HepG2 (cell line): ENCODE data around the gene AMPH. TPM values are rescaled to one million over a fixed set of nuclear protein-coding genes. Genes with fewer than 3 reads are reported as not detected.
"Not testable (repeated sequence)": the region's sequence is repeated elsewhere in the genome, so short reads cannot be mapped to it uniquely, and the experiment has no call there.

Experiments used
- ATAC-seq: fragments of 200-7000 bp; cut with Tn5 transposase; 3 replicates; pipeline ENCODE4 v1.9.1; 2020; ENCODE audit warnings: mild to moderate bottlenecking, moderate library complexity
- BruUV-seq: library from RNA; stranded (reverse); fragments of 400-500 nt; replicated peaks from 2 replicates; lab custom pipeline; 2021; lab: Mats Ljungman, UMichigan
- CTCF ChIA-PET: fragments of 300-600 bp; formaldehyde crosslinking; extraction: SDS; loops from one replicate; lab custom pipeline; 2021; ENCODE audit warnings: low total read pairs, inconsistent platforms, low intra/inter-chr PET ratio; lab: Yijun Ruan, JAX
- POLR2A ChIA-PET: fragments of 350-600 bp; sonication (Branson Sonifier 250); formaldehyde crosslinking; loops from one replicate; lab custom pipeline; 2020; ENCODE audit warnings: antibody characterized with exemption, inconsistent platforms; lab: Yijun Ruan, JAX
- DNase-seq: peaks from one replicate; pipeline ENCODE4 v3.0.0-alpha.2; 2015; ENCODE audit warnings: low spot score
- FAIRE-seq: peaks from 3 replicates; lab custom pipeline; 2011; peaks lifted over from hg19 to GRCh38; lab: Jason Lieb, UNC
- H2AFZ ChIP-seq: one replicate; pipeline ENCODE4 v1.6.1; 2011; ENCODE audit warnings: low read length, inconsistent platforms
- H3K27ac ChIP-seq: fragments of 300-600 bp; 3 replicates; pipeline ENCODE4 v1.8.0; 2011; ENCODE audit warnings: mixed run types, mild to moderate bottlenecking, mixed read lengths, low read length, inconsistent platforms; ENCODE audit not compliant: insufficient read depth; ENCODE audit errors: extremely low read length
- H3K27me3 ChIP-seq, 2 experiments: fragments of 200-600 bp in 1 of 2; 2 replicates in 1 of 2; 3 replicates in 1 of 2; pipeline versions ENCODE4 v1.6.0 to v1.8.0; 2011; ENCODE audit warnings: low read length in 2 of 2, mild to moderate bottlenecking in 2 of 2, moderate library complexity in 2 of 2, inconsistent platforms in 1 of 2; ENCODE audit not compliant: insufficient read depth in 2 of 2, control insufficient read depth in 1 of 2
- H3K36me3 ChIP-seq, 2 experiments: fragments of 200-600 bp in 1 of 2; replicated peaks in 1 of 2; 2 replicates in 1 of 2; 3 replicates in 1 of 2; pipeline versions ENCODE4 v1.5.1 to v1.8.0; 2011; ENCODE audit warnings: low read length in 2 of 2, inconsistent platforms in 1 of 2; ENCODE audit not compliant: insufficient read depth in 2 of 2, control insufficient read depth in 1 of 2
- H3K4me1 ChIP-seq: 2 replicates; pipeline ENCODE4 v1.5.1; 2012; ENCODE audit warnings: low read length, inconsistent platforms; ENCODE audit not compliant: insufficient read depth
- H3K4me2 ChIP-seq: 2 replicates; pipeline ENCODE4 v1.6.0; 2011; ENCODE audit warnings: low read depth, low read length, inconsistent platforms
- H3K4me3 ChIP-seq, 3 experiments: fragments of 200-600 bp in 1 of 3; sonication (generic), shearing (Covaris generic) in 1 of 3; replicated peaks in 1 of 3; 2 replicates each; pipeline ENCODE4 v1.5.1; 2011 to 2016; ENCODE audit warnings: low read length in 3 of 3, inconsistent platforms in 2 of 3, low read depth in 2 of 3, mild to moderate bottlenecking in 2 of 3, control low read depth in 1 of 3, mixed read lengths in 1 of 3; ENCODE audit not compliant: insufficient read depth in 1 of 3
- H3K79me2 ChIP-seq: one replicate; pipeline ENCODE4 v1.6.1; 2011; ENCODE audit warnings: low read length, inconsistent platforms; ENCODE audit not compliant: insufficient read depth
- H3K9ac ChIP-seq: 2 replicates; pipeline ENCODE4 v1.6.0; 2011; ENCODE audit warnings: mild to moderate bottlenecking, low read depth, low read length, inconsistent platforms; ENCODE audit not compliant: insufficient read depth
- H3K9me3 ChIP-seq: 2 replicates; pipeline ENCODE4 v1.5.1; 2012; ENCODE audit warnings: mild to moderate bottlenecking, low read length
- H4K20me1 ChIP-seq: 2 replicates; pipeline ENCODE4 v1.6.0; 2011; ENCODE audit warnings: inconsistent platforms, mild to moderate bottlenecking, low read length, moderate library complexity; ENCODE audit not compliant: insufficient read depth
- HNF4G ChIP-seq, 2 experiments: sonication (generic) in 1 of 2; formaldehyde crosslinking in 1 of 2; IDR thresholded peaks; 2 replicates each; pipeline versions ENCODE4 v1.4.0 to v1.6.1; 2011 to 2020; ENCODE audit warnings: borderline replicate concordance in 2 of 2, low read depth in 2 of 2, mild to moderate bottlenecking in 2 of 2, low read length in 1 of 2, missing genetic modification reagents in 1 of 2, moderate library complexity in 1 of 2
- SRY ChIP-seq: sonication (generic); formaldehyde crosslinking; IDR thresholded peaks from 2 replicates; pipeline ENCODE4 v1.8.0; 2022; ENCODE audit warnings: mild to moderate bottlenecking, missing genetic modification reagents
- ZNF326 ChIP-seq: sonication (generic); formaldehyde crosslinking; IDR thresholded peaks from 2 replicates; pipeline ENCODE4 v1.4.0; 2020; ENCODE audit warnings: missing genetic modification reagents, borderline replicate concordance
- ZNF441 ChIP-seq: sonication (generic); formaldehyde crosslinking; IDR thresholded peaks from 2 replicates; pipeline ENCODE4 v1.7.0; 2021; ENCODE audit warnings: missing genetic modification reagents, borderline replicate concordance
- ZNF816 ChIP-seq: sonication (generic); formaldehyde crosslinking; IDR thresholded peaks from 2 replicates; pipeline ENCODE4 v1.8.0; 2022; ENCODE audit warnings: missing genetic modification reagents, mild to moderate bottlenecking, borderline replicate concordance
- WGBS: methylation state at CpG from one replicate; pipeline ENCODE4 v1.1.6; 2017; ENCODE audit warnings: low lambda C conversion rate; 5-methylcytosine and 5-hydroxymethylcytosine counted together
- in situ Hi-C: cut with HindIII; loops from 2 replicates; pipeline ENCODE4 v1.10.0; 2017; ENCODE audit warnings: low pct_unique_long_range_greater_than_20kb; ENCODE audit not compliant: extremely low pct_ligation_motif_present
- intact Hi-C: fragments of 100-400 bp; cut with micrococcal nuclease; formaldehyde crosslinking; loops from one replicate; pipeline ENCODE4 v1.10.0; 2022; ENCODE audit not compliant: unreplicated experiment
- polyA plus RNA-seq, 8 experiments: library from polyadenylated mRNA; depleted of rRNA in 3 of 8; stranded (reverse) in 7 of 8; unstranded in 1 of 8; fragments of >200 nt; fragmentation: Illumina TruSeq in 4 of 8; extraction: Trizol in 4 of 8; gene quantifications; 2 replicates each; pipeline versions ENCODE4 v1.2.1 to v1.2.3, GENCODE V29; 2011 to 2016; ENCODE audit warnings: low read depth in 4 of 8, missing spikeins in 1 of 8, mixed read lengths in 1 of 8; ENCODE audit not compliant: insufficient read depth in 1 of 8
- total RNA-seq, 5 experiments: library from RNA; depleted of rRNA; stranded (reverse); fragments of >200 nt; fragmentation: Illumina TruSeq; extraction: Trizol; gene quantifications; 2 replicates each; pipeline ENCODE4 v1.2.3, GENCODE V29; 2016; ENCODE audit warnings: low read depth in 1 of 5

AMPH gene
- total and polyA plus RNA-seq, 2 of the 13 experiments (the other 11 are each of a cell fraction or from before 2014, with no cell fraction given), result not detected

GRCh38 chr7:38351601-38352000 is 279.6 kb downstream of the AMPH start:
- Histone ChIP-seq H3K4me2 (no peak overlapping the region), H3K4me1 (no peaks in the 10 kb centered on the region), H2AFZ (no peak overlapping the region), H3K36me3 (no peaks in the 10 kb centered on the region)
- POLR2A ChIA-PET, result no interaction called here
- TF ChIP-seq ZNF816 (CRISPR knock-in tag), result no peak
- TF ChIP-seq ZNF326 (CRISPR knock-in tag), result no peak
- TF ChIP-seq ZNF441, result no peak
- TF ChIP-seq HNF4G (IDR thresholded peaks at IDR 0.05; ENCODE audit: borderline replicate concordance, low read depth, low read length), result no peak
- no peak for TF ChIP-seq HNF4G (CRISPR knock-in tag; IDR thresholded peaks at IDR 0.05; ENCODE audit: borderline replicate concordance, low read depth)
- TF ChIP-seq SRY (CRISPR knock-in tag), result no peak
- TF ChIP-seq, all 625 proteins: peak for 0
- no peak overlapping the region for H3K4me3 ChIP-seq
- no peaks in the 10 kb centered on the region for H3K27me3 ChIP-seq
- BruUV-seq, result no TSS peak
- no peak overlapping the region for H3K9ac ChIP-seq
- ATAC-seq (no peak), FAIRE-seq (no peak), DNase-seq (no peak)
- H3K79me2 ChIP-seq, result no peaks in the 10 kb centered on the region
- H3K9me3 ChIP-seq, result no peaks in the 10 kb centered on the region
- WGBS, result 4% methylated on average over 4 of the region's 4 CpGs
- CTCF ChIA-PET, result no interaction called here
- no peaks in the 10 kb centered on the region for H4K20me1 ChIP-seq
- H3K27ac ChIP-seq, result no peak overlapping the region
- in situ Hi-C loops, result no loop called here
- intact Hi-C loops, result no loop called here

GRCh38 chr7:38350777-38351176 is 280.4 kb downstream of the AMPH start:
- POLR2A ChIA-PET, H3K4me2 ChIP-seq, H3K4me3 ChIP-seq, H3K9me3 ChIP-seq, H3K27me3 ChIP-seq, CTCF ChIA-PET, H3K4me1 ChIP-seq, ATAC-seq, H3K9ac ChIP-seq, in situ Hi-C loops, FAIRE-seq, DNase-seq, H3K79me2 ChIP-seq, H4K20me1 ChIP-seq, intact Hi-C loops, H3K36me3 ChIP-seq, BruUV-seq, H2AFZ ChIP-seq, H3K27ac ChIP-seq: not testable (repeated sequence)
- 14% methylated on average over 3 of the region's 3 CpGs for WGBS
